Astrocyte of the hippocampus (primary cell): ENCODE measurements around the gene MRPL57.
"Not testable (repeated sequence)": the region's sequence is repeated elsewhere in the genome, so short reads cannot be mapped to it uniquely, and the experiment has no call there.

Experiments
- DNase-seq: peaks from one replicate; pipeline ENCODE4 v3.0.0; 2011; ENCODE audit warnings: low read depth, low spot score

MRPL57 gene

DNA sequence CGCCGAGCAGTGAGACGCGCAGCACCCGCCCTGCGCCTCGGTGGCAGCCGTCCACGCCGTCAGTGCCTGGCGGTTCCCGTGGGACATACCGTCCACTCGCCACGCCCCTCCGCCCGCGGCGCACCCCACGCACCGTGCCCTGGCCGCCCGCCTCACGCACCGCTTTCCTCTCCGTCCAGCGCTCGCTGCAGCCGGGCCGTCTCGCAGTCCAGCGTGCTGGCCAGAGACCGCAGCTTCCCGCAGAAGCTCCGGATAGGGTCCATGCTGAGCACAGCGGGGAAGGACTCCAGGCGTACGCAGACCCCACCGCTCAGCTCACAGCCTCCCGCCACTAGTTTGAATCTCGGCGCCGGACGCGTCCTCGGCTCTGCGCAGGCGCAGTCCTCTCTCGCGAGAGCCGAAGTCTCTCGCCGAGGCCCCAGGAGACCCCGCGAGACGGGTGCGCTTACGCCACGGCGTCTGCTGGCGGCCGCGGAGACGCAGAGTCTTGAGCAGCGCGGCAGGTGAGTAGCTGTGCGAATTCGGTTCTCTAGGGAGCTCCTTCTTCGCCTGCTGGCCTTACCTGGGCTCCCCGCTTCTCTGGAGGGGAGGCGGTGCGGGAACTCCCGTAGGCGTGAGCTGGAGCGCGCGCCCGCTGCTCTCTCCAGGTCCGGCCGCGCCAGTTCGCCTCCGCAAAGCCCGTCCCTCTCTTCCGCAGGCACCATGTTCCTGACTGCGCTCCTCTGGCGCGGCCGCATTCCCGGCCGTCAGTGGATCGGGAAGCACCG is at the start of gene MRPL57, which contains the start of gene SKA3:
Gene MRPL57 (plus strand): TSS at position 444 of the 767 bp plus-strand sequence. CDS start 259 bp downstream, at position 703.
Gene SKA3 (minus strand): TSS at position 338 of the 767 bp plus-strand sequence. CDS start 75 bp downstream, at position 263.
- peak; percentile 98 for DNase-seq

DNA sequence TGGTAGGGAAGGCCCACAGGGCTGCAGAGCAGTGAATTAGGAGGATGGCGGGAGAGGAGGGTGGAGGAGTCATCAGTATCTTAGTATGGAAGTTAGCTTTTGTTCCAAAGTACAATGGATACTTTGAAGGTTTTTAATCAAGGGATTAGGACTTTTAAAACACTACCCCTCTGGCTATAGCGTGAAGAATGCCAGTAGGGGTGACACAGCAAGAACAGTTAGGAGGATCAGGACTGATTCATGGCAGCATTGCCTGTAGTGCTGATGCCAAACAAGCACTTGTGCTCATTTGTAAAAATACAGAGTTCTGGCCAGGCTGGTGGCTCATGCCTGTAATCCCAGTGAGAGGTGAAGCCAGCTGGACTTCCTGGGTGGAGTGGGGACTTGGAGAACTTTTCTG is 46.3 kb upstream of the MRPL57 start:
- DNase-seq: no peak

DNA sequence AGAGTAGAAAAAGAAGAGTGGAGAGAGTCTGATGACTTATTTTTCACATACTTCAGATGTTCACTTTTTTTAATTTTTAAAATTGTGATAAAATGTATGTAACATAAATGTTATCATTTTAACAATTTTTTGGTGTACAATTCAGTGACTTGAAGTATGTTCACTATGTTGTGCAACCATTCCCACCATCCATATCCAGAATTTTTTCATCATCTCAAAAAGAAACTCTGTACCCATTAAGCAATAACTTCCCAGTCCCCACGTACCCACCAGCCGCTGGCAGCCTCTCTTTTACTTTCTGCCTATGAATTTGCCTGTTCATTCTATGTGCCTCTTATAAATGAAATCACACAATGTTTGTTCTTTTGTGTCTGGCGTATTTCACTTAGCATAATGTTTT is 43.4 kb upstream of the MRPL57 start:
- DNase-seq: no peak

DNA sequence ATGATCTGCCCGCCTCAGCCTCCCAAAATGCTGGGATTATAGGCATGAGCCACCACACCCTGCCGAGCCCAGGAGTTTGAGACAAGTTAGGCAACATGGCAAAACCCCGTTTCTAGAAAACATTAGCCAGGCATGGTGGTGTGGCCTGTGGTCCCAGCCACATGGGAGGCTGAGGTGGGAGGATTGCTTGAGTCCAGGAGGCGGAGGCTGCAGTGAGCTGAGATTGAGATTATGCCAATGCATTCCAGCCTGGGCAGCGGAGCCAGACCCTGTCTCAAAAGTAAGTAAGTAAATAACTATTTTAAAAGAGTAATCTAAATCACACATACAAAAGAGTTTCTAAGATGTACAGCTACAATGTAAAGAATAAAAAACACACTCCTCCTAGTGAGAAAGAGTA is 42.0 kb upstream of the MRPL57 start:
- no peak for DNase-seq

DNA sequence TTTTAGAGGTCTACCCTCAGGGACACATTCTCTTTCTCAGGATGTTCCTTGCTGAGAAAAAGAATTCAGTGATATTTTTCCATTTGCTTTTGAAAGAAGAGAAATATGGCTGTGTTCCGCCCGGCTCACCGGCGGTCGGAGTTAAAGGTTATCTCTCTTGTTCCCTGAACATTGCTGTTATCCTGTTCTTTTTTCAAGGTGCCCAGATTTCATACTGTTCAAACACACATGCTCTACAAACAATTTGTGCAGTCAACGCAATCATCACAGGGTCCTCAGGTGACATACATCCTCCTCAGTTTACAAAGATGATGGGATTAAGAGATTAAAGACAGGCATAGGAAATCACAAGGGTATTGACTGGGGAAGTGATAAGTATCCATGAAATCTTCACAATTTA is 40.6 kb upstream of the MRPL57 start:
- not testable (repeated sequence) for DNase-seq

DNA sequence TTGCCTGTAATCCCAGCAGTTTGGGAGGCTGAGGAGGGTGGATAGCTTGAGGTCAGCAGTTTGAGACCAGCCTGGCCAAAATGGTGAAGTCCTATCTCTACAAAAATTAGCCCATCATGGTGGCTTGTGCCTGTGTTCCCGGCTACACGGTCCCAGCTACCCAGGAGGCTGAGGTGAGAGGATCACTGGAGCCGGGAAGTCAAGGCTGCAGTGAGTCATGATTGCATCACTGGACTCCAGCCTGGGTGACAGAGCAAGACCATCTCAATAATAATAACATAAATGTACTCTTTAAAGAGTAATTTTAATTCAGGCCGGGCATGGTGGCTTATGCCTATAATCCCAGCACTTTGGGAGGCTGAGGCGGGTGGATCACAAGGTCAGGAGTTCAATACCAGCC is 38.8 kb upstream of the MRPL57 start:
- DNase-seq: no peak

DNA sequence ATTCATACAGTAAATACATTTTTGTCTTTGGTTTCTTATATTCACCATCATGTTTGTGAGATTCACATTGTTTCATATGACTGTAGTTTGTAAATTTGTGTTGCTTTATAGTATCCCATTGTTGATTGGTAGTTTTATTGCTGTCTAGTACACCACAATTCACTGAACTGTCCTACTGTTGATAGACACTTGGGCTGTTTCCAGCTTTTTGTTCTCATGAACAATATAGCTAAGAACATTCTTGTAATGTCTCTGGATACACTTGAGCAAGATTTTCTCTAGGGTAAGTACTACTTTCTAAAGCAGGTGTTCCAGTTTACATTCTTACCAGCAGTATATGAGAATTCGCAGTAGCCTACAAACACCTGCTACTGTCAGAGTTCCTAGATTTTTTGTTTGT is 37.9 kb upstream of the MRPL57 start:
- no peak for DNase-seq

DNA sequence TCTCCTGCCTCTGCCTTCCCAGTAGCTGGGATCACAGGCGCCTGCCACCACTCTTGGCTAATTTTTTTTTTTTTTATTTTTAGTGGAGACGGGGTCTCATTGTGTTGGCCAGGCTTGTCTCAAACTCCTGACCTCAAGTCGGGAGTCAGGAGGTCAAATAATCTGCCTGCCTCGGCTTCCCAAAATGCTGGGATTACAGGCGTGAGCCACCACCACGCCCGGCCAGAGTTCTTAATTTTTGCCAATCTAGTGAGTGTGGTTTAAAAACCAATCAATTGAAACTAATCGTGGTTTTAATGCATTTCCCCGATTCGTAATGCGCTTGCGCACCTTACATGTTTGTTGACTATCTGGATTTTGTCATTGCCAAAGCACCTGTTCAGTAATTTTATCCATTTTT is 37.1 kb upstream of the MRPL57 start:
- no peak for DNase-seq

DNA sequence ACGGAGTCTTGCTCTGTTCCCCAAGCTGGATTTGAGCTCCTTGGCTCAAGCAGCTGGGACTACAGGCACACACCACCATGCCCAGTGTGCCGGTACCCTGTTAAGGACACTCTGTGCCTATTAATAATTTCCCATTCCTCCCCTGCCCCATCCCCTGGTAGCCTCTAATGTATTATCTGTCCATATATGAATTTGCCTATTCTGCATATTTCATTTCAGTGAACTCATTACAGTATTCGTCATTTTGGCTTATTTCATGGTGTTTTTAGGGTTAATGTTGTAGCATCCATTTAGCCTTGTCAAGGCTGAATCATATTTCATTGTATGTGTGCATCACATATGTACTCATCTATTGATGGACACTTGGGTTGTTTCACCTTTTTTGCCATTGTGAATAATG is 33.7 kb upstream of the MRPL57 start:
- no peak for DNase-seq

DNA sequence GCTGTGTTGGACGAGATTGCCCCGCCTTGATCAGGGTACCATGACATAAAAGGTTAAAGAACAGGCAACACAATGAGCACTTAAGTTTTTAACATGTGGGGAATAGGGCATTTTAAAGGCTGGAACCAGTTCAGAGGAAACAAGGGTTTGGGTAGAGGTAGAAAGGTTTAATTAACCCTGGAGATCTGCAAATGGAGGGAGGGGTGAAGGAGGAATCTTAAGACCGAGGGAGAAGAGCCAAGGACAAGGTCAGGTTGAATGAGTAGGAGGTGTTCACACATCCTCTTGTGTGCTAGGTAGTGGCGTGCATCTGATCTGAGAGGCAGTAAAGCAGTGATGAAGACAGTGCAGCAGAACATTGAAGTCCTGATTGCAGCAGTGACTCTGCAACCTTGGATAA is 28.6 kb upstream of the MRPL57 start:
- no peak for DNase-seq

DNA sequence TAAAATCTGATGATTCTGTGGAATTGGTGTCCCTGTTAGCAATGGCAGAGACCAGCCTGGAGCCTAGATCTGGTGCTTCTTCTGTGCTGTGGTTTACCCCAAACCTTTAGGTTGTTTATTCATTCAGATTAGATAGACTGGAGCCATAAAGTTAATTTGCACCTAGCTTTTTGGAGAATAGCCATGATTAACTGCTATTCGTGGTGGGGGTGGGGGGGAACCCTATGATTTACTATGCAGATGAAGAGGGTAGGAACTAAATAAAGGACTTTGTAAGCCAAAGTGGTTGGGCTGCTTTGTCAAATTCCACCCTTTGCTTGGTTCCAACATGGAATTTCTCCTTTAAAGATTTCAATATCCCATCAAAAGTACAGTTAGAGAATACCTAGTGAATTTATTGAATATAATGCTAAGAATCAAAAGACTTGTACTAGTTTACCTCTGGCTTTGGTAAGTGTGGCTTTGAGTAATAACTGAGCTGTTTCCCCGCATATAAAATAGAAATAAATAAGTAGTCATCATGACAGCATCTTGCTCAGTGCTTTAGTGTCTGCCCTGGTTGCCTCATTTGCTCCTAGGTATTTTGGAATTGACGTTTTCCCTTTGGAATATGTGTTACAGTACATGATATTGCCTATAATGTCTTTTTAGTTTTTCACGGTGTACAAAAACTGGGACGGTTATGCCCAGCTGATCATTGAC is 27.8 kb upstream of the MRPL57 start:
- no peak for DNase-seq

DNA sequence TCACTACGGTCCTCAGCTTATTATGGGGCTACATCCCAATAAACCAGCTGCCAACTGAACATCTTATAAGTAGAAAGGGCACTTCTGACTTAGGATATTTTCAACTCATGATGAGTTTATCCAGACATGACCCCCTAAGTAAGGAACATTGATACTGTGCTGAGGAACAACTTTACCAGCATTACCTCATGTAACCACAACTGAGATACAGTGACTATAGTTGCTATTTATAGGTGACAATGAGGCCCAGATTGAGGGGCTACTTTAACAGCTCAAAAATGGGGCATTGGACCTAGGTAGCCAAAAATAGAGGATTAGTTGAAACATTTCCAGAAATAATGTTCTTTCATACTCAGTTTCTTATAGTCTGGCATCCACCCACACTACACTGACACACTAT is 26.9 kb upstream of the MRPL57 start:
- DNase-seq: no peak

DNA sequence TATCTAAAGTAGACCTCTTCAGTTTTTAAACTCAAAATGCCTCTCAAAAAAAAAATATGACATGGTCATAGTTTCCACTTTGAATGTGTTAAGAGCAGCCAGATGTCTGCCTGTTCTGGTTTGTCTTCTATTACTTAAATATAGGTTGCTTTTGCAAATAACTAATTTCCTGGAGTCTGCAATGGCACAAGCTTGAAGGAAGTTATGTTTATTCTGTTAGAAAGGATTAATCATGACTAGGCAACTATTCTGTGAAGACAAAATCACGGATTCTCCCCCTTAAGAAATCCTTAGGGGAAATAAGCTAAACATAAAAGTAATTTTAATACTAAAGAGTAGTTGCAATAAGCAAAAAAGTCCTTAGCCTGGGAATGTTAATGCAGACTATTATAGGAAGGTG is 26.4 kb upstream of the MRPL57 start:
- no peak for DNase-seq

DNA sequence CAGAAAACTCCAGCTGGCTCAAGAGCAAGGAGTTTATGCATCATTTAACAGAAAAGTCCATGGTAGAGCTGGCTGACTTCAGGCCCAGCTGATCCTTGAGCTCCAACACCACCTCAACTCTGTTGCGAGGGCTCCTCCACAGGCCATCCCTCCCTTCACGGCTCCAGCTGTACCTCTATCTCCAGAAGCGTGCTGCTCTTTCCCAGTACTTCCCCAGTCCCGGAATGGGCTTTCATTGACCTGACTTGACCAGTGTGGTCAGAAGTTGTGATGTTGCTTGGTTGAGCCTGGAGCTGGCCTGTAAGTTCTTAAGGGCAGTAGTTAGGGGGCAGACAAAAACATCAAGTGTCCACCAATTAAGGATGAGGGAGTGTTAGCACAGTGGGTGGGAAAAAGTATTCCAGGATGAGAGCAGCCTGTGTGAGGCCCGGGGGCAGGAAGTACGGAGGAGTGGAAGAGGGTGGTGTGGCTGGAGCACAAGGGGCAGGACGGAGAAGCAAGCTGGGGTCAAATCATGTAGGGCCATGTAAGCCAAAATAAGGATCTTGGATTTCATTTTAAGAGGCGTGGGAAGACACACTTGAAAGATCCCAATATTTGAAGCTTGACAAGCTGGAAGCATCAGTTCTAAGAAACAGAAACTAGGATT is 24.1 kb upstream of the MRPL57 start:
- no peak for DNase-seq

DNA sequence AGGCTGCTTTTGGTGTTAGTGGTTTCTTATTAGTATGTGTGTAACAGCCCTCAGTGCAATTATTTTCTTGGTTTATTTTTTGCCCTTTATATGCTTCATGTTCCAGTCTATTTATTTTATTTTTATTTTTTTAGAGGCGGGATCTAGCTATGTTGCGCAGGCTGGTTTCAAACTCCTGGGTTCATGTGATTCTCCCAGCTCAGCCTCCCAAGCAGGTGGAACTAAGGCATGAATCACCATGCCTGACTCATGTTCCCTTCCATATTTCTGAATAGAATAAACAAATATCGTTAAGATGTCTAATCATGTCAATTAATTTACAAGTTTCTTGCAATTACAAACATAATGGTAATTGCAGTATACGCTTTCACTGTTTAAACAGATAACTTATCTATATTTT is 11.8 kb upstream of the MRPL57 start:
- no peak for DNase-seq

DNA sequence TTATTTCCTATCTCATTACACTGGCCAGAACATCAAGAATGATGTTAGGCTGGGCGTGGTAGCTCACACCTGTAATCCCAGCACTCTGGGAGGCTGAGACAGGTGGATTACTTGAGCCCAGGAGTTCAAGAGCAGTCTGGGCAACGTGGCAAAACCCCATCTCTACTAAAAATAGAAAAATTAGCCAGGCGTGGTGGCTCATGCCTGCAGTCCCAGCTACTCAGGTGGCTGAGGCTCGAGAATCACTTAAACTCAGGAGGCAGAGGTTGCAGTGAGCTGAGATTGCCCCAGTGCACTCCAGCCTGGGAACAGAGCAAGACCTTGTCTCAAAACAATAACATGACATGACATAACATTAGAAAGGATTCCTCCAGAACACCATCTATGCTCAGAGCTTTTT is 10.9 kb upstream of the MRPL57 start:
- not testable (repeated sequence) for DNase-seq

DNA sequence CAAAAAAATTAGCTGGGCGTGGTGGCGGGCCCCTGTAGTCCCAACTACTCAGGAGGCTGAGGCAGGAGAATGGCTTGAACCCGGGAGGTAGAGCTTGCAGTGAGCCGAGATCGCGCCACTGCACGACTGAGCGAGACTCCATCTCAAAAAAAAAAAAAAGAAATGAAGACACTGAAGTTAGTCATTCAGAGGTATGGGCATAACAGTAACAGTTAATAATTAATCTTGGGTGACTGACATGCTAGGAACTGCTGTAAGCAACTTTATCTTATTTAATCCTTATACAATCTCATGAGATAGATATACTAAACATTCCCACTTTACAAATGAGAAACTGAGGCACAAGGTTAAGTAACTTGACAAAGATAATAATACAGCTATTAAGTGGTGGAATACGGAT is 5.0 kb upstream of the MRPL57 start:
- no peak for DNase-seq

DNA sequence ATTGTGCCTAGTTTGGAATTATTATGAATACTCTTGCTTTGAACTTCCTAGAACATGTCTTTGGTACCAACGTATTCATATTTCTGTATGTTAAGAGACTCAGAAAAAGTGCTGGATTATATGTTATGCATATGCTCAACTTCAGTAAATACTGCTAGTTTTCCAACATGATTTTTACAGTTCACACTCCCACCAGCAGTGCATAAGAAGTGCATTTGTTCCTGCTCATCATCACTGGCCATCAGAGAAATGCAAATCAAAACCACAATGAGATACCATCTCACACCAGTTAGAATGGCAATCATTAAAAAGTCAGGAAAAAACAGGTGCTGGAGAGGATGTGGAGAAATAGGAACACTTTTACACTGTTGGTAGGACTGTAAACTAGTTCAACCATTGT is 2.7 kb upstream of the MRPL57 start:
- not testable (repeated sequence) for DNase-seq

DNA sequence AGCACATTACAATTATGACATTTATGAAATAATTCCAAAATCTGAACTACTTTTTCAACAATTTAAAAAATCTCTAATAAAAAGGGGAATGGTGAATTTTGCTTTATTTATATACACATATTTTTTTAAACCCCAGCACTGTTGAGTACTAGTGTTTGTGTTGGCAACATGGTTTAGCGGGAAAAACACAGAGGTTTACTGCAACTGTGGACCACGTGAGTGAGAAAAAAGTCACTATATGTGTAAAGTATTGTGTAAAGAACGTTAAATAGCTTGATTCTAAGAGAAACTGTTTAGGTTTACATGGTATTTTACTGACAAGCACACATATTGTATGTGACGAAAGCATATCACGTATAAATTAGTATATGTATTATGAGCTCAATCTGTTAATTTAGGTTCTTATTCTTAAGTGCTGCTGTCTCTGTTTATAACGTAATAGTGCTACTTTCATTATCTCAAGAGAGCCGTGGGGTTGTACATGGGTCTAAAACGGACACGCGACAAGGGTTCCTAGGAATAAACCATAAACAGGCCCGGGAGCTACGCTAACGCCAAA is 723 bp upstream of the MRPL57 start:
- peak; percentile 23 for DNase-seq

DNA sequence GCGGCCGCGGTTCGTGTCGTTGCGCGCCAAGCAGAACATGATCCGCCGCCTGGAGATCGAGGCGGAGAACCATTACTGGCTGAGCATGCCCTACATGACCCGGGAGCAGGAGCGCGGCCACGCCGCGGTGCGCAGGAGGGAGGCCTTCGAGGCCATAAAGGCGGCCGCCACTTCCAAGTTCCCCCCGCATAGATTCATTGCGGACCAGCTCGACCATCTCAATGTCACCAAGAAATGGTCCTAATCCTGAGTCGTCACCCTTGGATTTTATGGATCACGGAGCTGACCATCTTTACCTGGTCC is 475 bp downstream of the MRPL57 start:
- no peak for DNase-seq

DNA sequence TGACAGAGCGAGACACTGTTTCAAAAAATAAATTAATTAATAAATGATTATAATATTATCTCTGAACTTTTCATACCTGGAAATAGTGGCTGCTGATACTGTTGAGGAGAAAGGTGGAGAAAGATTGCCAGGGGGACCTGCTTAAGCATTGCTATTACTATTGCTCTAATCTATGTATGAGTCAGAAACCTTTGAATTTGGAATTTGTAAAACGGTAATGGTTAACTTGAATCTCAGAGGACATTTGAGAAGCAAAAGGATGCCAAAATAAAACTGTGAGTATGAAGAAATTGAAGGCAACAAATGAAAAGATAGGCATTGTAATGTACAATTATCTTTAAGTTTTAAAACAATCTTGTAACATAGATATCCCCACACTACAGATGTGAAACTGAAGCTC is 5.2 kb downstream of the MRPL57 start:
- no peak for DNase-seq

DNA sequence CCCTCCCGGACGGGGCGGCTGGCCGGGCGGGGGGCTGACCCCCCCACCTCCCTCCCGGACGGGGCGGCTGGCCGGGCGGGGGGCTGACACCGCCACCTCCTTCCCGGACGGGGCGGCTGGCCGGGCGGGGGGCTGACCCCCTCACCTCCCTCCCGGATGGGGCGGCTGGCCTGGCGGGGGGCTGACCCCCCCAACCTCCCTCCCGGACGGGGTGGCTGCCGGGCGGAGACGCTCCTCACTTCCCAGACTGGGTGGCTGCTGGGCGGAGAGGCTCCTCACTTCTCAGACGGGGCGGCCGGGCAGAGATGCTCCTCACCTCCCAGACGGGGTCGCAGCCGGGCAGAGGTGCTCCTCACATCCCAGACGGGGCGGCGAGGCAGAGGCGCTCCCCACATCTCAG is 10.0 kb downstream of the MRPL57 start:
- not testable (repeated sequence) for DNase-seq

DNA sequence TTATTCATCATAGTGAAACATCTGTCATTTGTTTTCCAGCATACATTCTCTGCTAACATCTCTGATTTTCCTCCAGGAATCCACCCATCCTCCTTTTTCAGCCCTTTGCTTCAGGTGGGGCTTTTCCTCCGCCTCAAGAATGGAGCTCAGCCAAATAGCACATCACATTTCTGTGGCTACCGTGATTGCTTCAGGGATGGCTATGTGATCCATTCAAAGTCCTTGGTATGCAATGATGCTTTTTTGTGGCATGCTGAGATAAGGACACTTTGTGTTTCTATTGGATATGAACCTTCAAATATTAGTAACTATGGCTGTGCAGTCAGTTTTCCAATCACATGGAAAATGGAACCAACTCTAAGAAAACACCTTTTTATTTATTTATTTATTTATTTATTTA is 18.3 kb downstream of the MRPL57 start:
- DNase-seq: peak; percentile 67
